WTC11 (cell line): ENCODE data around the gene ZSCAN29.

Experiments
- ATF2 ChIP-seq: sonication (generic); formaldehyde crosslinking; IDR thresholded peaks from 2 replicates; pipeline ENCODE4 v1.8.1; 2022; ENCODE audit warnings: low read depth, missing genetic modification reagents, borderline replicate concordance
- CTCF ChIP-seq: fragments of 200-600 bp; IDR thresholded peaks from 2 replicates; pipeline ENCODE4 v1.8.0; 2022; ENCODE audit warnings: antibody characterized with exemption
- IRF2 ChIP-seq: sonication (generic); formaldehyde crosslinking; IDR thresholded peaks from 2 replicates; pipeline ENCODE4 v1.8.0; 2022; ENCODE audit warnings: low read depth, missing genetic modification reagents, borderline replicate concordance
- OVOL2 ChIP-seq: fragments of 250-450 bp; sonication (Bioruptor Pico); IDR thresholded peaks from 2 replicates; pipeline ENCODE4 v1.9.0; 2021; ENCODE audit warnings: mild to moderate bottlenecking, borderline replicate concordance
- RELA ChIP-seq: sonication (generic); formaldehyde crosslinking; IDR thresholded peaks from 2 replicates; pipeline ENCODE4 v1.8.1; 2022; ENCODE audit warnings: missing genetic modification reagents, mild to moderate bottlenecking, borderline replicate concordance
- TEAD1 ChIP-seq: sonication (generic); formaldehyde crosslinking; IDR thresholded peaks from 2 replicates; pipeline ENCODE4 v1.8.0; 2022; ENCODE audit warnings: mild to moderate bottlenecking, missing genetic modification reagents
- TP53 ChIP-seq: sonication (generic); formaldehyde crosslinking; IDR thresholded peaks from 2 replicates; pipeline ENCODE4 v1.8.1; 2023; ENCODE audit warnings: mild to moderate bottlenecking, missing genetic modification reagents
- TF ChIP-seq, protein P1 (sequence below): fragments of 250-450 bp; sonication (Bioruptor Pico); conservative IDR thresholded peaks from 2 replicates; pipeline ENCODE4 v1.9.0; 2021; ENCODE audit warnings: mild to moderate bottlenecking

GRCh38 chr15:43408789-43409188 lies 37.9 kb upstream of the ZSCAN29 start:
- TF ChIP-seq CTCF (no peak), TEAD1 (CRISPR knock-in tag) (no peak), TP53 (CRISPR knock-in tag) (no peak), ATF2 (CRISPR knock-in tag) (no peak), IRF2 (no peak), OVOL2 (no peak), RELA (CRISPR knock-in tag) (no peak)
- TF ChIP-seq, protein P1, sequence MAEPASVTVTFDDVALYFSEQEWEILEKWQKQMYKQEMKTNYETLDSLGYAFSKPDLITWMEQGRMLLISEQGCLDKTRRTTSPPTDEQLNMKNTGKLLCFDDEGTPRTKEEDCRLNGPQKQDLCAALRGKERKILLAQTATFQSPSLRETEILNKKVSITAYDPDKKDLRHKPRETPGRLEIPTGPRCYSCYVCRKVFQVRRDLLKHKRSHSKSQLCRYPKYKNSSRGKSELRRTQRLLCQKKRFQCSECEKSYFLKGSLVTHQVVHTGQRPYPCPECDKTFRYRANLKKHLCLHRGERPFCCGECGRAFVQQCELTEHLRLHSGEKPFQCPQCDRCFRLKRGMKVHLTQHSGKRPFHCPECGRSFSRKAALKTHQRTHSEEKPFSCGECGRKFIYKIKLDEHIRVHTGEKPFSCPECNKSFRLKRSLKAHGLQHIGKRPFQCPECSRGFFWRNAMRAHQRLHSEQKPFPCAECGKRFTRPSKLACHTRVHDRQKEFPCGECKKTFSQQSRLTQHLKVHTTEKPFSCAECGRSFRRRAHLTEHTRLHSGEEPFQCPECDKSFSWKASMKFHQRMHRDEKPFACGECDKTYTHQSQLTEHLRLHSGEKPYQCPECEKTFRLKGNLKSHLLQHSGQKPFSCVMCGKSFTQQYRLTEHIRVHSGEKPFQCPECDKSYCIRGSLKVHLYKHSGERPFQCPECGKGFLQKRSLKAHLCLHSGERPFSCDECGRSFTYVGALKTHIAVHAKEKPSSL (CRISPR knock-in tag) = no peak
